Liver (tissue), 3 donors: ENCODE data around the gene GSTA2.

Experiments
- MAX ChIP-seq: IDR thresholded peaks from 2 replicates; pipeline ENCODE4 v1.6.1; 2016; ENCODE audit warnings: antibody characterized with exemption
- RAD21 ChIP-seq, 2 donors: IDR thresholded peaks; 2 replicates each; pipeline ENCODE4 v1.6.1; 2016; ENCODE audit warnings: antibody characterized with exemption in 2 of 2, mild to moderate bottlenecking in 2 of 2
- RXRA ChIP-seq, 2 donors: IDR thresholded peaks; 2 replicates each; pipeline ENCODE4 v1.6.1; 2017 to 2018; ENCODE audit warnings: antibody characterized with exemption in 2 of 2, mild to moderate bottlenecking in 1 of 2
- TAF1 ChIP-seq: conservative IDR thresholded peaks from 2 replicates; pipeline ENCODE4 v1.6.1; 2016; ENCODE audit warnings: antibody characterized with exemption, mild to moderate bottlenecking
- TF ChIP-seq, protein P1 (sequence below): fragments of 150-350 bp; IDR thresholded peaks from 2 replicates; pipeline ENCODE4 v1.5.1; 2017; ENCODE audit warnings: improper control_type of control experiment, low read depth, low read length; ENCODE audit not compliant: missing input control
- TF ChIP-seq, protein P2 (sequence below): IDR thresholded peaks from 2 replicates; pipeline ENCODE4 v1.6.1; 2016; ENCODE audit warnings: antibody characterized with exemption, mild to moderate bottlenecking
- donor health status: healthy.
- donor health status: healthy.

DNA sequence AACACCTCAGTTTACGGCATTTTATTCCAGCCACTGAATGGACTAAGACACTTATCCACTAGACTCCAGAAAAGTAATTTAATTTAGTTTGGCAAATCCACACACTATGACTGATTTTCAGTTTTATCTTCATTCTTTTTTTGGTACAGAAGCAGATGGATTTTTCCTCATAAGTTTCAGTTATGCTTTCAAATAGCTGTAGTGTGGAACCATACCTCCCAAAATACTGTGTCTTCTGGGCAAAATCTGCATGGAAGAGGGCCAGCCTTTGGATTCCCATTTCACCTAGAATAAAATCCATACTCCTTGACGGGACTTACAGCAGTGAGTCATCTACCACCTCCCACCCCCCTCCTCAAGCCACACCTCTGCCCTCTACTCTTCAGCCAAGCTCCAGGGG lies 43.0 kb downstream of the GSTA2 start:
- TF ChIP-seq, protein P1, sequence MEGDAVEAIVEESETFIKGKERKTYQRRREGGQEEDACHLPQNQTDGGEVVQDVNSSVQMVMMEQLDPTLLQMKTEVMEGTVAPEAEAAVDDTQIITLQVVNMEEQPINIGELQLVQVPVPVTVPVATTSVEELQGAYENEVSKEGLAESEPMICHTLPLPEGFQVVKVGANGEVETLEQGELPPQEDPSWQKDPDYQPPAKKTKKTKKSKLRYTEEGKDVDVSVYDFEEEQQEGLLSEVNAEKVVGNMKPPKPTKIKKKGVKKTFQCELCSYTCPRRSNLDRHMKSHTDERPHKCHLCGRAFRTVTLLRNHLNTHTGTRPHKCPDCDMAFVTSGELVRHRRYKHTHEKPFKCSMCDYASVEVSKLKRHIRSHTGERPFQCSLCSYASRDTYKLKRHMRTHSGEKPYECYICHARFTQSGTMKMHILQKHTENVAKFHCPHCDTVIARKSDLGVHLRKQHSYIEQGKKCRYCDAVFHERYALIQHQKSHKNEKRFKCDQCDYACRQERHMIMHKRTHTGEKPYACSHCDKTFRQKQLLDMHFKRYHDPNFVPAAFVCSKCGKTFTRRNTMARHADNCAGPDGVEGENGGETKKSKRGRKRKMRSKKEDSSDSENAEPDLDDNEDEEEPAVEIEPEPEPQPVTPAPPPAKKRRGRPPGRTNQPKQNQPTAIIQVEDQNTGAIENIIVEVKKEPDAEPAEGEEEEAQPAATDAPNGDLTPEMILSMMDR, result no peak
- TF ChIP-seq, protein P2, sequence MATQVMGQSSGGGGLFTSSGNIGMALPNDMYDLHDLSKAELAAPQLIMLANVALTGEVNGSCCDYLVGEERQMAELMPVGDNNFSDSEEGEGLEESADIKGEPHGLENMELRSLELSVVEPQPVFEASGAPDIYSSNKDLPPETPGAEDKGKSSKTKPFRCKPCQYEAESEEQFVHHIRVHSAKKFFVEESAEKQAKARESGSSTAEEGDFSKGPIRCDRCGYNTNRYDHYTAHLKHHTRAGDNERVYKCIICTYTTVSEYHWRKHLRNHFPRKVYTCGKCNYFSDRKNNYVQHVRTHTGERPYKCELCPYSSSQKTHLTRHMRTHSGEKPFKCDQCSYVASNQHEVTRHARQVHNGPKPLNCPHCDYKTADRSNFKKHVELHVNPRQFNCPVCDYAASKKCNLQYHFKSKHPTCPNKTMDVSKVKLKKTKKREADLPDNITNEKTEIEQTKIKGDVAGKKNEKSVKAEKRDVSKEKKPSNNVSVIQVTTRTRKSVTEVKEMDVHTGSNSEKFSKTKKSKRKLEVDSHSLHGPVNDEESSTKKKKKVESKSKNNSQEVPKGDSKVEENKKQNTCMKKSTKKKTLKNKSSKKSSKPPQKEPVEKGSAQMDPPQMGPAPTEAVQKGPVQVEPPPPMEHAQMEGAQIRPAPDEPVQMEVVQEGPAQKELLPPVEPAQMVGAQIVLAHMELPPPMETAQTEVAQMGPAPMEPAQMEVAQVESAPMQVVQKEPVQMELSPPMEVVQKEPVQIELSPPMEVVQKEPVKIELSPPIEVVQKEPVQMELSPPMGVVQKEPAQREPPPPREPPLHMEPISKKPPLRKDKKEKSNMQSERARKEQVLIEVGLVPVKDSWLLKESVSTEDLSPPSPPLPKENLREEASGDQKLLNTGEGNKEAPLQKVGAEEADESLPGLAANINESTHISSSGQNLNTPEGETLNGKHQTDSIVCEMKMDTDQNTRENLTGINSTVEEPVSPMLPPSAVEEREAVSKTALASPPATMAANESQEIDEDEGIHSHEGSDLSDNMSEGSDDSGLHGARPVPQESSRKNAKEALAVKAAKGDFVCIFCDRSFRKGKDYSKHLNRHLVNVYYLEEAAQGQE, result no peak
- TF ChIP-seq RAD21 (IDR thresholded peaks at IDR 0.05) (no peak), RXRA (IDR thresholded peaks at IDR 0.05) (no peak), TAF1 (no peak), MAX (no peak)
